GM19328 (cell line): ENCODE measurements around the gene PIBF1.
A peak's percentile ranks its signal among the peaks of the same experiment; 100 is the strongest.

Experiments
- ATAC-seq: cut with Tn5 transposase; IDR thresholded peaks from one replicate; pipeline ENCODE4 v1.9.1; 2021; ENCODE audit warnings: mild to moderate bottlenecking, moderate library complexity; ENCODE audit not compliant: unreplicated experiment

PIBF1 gene

GRCh38 chr13:73057284-73058063, 275.5 kb downstream of the PIBF1 start:
- ATAC-seq, result no peak

DNA sequence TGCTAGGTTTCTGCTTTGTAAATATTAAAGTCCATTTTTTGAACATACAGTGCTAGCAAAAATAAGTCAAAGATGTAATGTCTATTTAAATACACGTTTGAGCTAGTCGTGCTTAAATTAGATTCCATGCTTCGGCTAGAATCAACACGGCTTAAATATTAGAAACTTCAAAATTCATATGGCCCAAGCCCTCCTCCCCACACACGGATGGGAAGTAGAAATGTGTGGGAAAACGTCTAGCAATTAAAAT, 276.1 kb downstream of the PIBF1 start:
- ATAC-seq, result no peak

DNA sequence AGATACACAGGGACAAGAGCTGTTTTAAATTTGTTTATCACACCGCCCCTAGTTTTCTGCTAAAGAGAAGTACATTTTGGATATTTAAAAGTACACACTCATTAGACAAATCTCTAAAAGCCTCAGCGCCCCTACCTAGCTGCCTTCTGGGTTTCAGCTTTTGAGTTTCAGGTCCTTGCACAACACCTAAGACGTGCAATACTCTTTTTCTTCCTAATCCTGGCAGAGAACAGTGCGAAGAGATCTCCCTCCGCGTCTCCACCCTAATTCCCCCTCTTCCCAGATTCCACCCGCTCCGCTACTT, 276.5 kb downstream of the PIBF1 start:
- ATAC-seq, result peak; percentile 14

DNA sequence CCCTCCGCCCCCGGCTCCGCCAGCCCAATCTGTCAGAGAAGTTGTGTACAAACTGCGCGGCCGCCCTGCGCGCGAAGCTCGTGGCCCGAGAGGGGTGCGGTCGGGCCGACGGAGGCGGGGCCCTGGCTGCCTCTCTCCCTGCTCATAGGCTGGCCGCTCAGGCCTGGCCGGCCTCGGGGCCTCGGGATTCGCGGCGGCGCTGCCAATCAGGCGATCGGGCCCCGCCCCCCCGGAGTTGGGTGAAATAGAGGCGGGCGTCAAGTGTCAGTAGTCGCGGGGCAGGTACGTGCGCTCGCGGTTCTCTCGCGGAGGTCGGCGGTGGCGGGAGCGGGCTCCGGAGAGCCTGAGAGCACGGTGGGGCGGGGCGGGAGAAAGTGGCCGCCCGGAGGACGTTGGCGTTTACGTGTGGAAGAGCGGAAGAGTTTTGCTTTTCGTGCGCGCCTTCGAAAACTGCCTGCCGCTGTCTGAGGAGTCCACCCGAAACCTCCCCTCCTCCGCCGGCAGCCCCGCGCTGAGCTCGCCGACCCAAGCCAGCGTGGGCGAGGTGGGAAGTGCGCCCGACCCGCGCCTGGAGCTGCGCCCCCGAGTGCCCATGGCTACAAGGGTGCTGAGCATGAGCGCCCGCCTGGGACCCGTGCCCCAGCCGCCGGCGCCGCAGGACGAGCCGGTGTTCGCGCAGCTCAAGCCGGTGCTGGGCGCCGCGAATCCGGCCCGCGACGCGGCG, 277.0 kb downstream of the PIBF1 start, which contains the start of gene KLF5:
Gene KLF5 (plus strand): TSS at position 270 of the 724 bp plus-strand sequence. CDS start 323 bp downstream, at position 593.
- ATAC-seq, result peak; percentile 99

DNA sequence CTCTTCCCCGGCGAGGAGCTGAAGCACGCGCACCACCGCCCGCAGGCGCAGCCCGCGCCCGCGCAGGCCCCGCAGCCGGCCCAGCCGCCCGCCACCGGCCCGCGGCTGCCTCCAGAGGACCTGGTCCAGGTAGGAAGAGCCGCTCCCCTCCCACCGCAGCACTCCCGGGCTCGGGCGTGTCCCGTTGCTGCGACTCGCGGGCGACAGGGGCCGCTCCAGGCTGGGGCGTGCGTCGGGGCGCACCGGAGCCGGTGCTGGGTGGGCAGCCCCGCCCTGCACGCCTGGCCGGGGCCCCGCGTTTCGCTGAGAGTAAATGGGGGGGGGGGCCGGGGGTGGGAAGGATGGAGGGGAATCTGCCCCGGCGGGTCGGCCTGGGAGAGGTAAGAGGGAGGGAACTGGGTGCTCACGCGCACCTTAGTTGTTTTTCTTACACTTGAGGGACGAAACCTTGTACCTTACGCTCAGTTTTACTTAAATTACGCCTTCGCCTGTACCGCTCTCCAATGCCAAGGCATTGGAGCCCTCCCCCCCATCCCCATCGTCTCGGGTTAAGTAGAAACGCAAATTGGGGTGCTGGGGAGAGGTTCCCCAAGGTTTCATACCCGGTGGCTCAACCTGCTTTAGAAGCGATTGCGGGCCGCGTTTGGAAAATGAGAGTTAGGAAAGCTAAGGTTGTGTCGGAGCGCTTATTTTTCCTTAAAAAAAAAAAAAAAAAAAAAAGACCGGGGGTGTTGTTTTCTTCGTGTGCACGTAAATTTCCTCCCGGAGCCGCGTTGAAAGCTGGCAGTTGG, 277.7 kb downstream of the PIBF1 start:
- peak; percentile 24 for ATAC-seq

DNA sequence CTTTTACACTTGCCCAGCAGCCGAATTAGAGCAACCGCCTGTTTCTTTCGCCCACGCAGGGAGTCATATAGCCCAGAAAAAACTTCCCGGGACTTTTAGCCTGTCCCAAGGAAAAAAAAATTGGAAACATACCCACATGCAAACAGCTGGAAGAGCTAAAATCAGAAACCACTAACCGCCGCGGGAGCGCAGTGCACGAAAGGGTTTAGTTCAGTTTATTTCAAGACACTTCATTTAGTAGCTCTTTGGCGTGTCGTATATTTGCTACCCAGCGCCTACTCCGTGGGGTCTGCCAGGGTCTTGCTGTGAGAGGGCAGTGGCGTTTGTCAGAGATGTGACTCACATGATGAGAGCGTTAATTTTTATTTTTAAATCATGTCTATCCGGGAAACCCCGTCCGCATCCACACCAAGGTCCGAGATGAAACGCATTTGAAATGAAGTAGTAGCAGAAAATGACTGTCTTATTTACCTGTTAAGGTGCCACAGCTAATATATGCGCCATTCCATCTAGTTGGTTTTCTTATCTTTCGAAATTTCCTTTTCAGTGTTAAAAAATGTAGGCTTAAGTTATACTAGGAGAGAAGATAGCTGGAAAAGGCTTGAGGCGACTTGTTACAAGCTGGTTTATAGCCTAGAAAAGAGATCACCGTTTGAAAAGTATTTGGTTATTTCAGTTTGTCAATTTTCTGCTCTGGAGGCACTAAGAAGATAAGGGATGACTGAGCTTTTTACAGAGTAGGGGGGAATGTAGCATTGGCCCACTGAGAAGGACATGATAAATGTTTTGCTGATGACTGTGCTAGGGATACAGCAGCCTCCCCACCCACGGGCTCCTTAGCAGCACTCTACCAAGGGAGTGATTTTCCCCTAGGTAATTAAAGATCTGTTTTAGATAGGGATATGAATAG, 278.6 kb downstream of the PIBF1 start:
- ATAC-seq, result no peak

DNA sequence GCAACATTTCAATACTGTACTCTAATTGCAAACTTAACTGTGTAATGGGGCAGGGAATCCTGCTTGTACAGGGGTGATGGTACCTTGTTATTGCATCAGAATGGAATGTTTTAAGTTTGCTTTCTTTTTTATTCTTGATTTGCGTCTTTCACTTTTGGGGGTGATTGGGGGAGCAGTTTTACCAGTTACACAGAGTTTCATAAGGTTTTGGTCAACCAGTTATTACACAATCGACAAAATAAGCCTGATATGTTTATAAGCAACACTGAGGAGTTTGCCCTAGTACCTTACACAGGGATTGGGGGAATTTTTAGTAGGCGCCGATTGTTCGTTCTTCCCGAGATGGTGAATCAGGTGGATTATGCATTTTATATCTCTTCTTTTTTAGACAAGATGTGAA, 279.5 kb downstream of the PIBF1 start:
- ATAC-seq, result no peak

DNA sequence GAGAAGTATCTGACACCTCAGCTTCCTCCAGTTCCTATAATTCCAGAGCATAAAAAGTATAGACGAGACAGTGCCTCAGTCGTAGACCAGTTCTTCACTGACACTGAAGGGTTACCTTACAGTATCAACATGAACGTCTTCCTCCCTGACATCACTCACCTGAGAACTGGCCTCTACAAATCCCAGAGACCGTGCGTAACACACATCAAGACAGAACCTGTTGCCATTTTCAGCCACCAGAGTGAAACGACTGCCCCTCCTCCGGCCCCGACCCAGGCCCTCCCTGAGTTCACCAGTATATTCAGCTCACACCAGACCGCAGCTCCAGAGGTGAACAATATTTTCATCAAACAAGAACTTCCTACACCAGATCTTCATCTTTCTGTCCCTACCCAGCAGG, 279.9 kb downstream of the PIBF1 start:
- no peak for ATAC-seq

- no peak for ATAC-seq
These were observed 280.5 kb downstream of the PIBF1 start for GRCh38 chr13:73062468-73062867.

- ATAC-seq, result no peak
These were observed 281.2 kb downstream of the PIBF1 start for GRCh38 chr13:73063166-73063565.

- no peak for ATAC-seq
These were observed 283.1 kb downstream of the PIBF1 start for GRCh38 chr13:73065036-73065435.

DNA sequence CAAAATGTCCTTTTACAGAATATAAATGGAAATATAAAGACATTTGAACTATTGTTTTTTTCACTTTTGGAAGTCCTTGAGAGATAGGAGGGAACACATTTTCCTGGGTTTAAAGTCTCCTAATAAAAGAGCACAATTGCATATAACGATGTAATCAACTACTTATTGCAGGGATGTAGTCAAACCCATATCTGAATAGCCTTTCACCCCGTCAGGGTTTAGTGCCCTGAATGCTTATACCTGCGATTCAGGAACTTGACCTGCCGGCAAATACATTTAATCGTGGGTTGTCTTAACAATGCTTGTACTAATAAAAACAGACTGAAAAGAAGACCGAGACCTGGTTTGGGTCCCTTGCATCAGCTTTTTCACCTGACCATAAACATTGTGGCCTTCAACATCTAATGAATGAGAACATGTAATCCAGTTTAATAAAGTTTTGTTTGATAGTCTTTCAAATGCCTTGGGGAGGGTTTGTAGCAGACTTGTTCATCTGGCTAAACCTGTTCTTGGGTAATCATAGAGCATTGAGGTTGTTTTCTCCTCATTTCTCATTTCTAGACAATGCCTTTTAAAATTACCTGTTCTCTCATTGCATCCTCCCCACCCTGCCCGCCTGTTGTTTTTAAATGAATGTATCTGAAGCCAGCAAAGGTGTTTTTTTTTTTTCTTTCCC, 283.9 kb downstream of the PIBF1 start:
- ATAC-seq, result no peak
